ENCODE data around the gene NANOS1.

Gene NANOS1

GRCh38 chr10:119060107-119060506, 30.6 kb downstream of the NANOS1 start:
- no peak for DNase-seq (ENCODE audit: low read depth in 2 of 2)

- DNase-seq (ENCODE audit: low read depth in 2 of 2), result no peak
Measured at GRCh38 chr10:119061352-119061751, 31.8 kb downstream of the NANOS1 start.

DNA sequence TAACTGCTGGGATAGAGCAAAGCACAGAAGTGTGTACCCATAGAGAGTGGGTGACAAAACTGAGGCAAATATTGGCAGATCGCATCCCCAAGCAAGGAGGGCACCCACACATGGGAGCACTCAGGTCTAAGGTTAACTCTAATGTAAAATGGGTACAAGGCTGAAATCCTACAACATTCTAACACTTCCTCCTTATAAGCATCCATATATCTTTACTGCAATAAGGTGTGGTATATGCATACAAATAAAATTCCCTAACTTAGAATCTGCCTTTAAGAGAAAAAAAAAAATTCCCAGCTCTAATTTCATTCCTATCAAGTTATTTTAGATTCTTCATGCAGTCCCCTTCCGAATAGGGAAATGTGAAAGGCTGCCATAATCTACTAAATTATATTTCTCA, 32.4 kb downstream of the NANOS1 start:
- no peak for DNase-seq (ENCODE audit: low read depth in 2 of 2)

GRCh38 chr10:119070395-119071165, 41.1 kb downstream of the NANOS1 start:
- DNase-seq (ENCODE audit: low read depth in 2 of 2), result no peak

DNA sequence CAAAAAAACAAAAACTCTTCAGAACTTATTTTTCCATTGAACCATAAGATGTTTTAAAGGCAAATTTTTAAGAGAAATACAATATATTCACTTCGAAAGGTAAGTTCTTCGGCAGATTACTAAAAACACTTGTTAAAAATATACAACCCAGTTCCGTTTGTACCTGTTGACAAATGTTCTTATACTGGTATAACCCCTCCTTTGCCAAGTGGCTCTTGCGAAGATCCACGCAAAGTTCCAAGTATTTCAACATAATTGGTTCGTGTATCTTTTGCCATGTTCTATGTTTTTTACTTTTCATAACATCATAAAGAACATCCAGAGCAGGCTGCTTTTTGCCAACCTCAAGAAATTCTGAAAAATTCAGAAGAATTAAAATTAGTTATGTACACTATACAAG, 44.1 kb downstream of the NANOS1 start:
- DNase-seq (ENCODE audit: low read depth in 2 of 2), result no peak

DNA sequence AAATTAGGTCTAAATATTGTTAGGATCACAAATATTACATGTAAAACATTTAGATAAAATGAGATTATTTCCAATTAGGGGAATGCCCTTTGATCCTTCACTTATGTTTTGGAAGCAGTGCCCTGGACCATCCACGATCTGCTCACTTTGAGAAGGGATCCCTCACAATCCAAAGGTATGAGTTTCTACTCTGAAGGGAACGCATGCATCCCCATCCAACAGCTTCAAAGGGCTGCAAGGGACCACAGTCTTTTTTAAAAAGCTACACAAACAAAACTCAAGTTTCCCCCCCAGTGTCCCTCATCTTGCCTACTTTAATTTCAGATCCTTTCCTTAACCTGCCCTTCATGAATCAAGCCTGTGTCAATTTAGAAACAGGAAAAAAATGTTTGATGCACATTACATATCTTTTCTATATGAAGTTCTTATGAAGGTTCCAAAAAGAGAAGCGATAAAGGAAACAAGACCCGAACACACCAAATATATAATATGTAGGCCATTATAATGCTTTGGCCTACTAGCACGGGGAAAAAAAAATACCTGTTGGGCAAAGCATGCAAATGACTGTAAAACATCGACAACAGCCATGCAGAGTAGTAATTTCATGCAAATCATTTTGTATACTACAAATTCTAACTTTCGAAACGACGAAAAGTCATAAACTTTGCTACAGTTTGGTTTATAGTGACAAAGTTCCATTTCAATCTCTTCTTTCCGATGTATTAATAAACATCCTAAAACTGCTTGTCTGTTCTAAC, 49.1 kb downstream of the NANOS1 start:
- no peak for DNase-seq (ENCODE audit: low read depth in 2 of 2)

DNA sequence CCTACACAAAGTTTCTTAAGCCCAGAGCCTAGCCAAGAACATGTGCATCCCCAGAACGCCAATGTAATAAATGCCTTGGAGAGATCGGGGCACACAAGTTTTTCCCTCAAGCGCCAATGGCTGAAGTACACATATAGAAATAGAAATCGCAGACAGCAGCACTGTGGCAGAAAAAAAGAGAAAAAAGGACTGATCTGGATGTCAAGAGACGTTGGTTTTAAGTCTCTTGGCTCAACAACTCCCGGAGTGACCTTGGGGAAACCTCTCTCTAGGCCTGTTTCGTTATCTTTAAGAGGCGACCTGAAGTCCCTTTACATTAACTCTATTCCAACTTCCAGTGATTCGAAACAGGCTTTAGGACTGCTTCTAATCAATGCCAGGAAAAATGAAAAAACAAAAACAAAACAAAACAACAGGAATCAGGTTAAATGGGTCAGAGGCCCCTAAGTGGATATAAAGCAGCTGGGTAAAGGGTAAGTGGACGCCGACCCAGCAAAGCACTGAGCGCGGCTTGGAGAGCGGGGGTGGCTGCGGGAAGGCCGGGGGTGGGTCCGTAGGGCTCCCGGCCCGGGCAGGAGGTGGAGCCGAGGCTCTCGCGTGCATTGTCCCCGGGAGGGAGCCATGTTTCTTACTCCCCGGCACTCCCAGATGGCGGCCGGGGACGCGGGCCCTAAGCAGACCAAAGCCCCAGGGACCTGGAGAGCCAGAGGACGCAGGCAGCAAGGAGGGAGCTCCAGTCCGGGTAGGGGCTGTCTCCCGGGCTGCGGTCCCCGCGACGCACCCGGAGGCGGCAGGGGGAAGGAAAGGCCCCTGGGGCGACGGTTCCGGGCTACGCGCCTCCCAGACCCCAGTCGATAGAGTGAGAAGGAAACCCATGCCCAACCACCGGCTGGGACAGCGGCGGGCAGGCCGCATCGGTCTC, 50.3 kb downstream of the NANOS1 start:
- DNase-seq (ENCODE audit: low read depth in 2 of 2), result peak; percentile 34 to 38

GRCh38 chr10:119080521-119081259, 51.2 kb downstream of the NANOS1 start, which contains the start of gene EIF3A:
TSS of gene EIF3A (minus strand) at chr10:119080817. CDS start at chr10:119080676, 141 bp downstream.
- peak; percentile 83 for DNase-seq (ENCODE audit: low read depth in 2 of 2)
